Naive thymus-derived CD4-positive, alpha-beta T cell (primary cell): Measurements from ENCODE around the gene RPS23. TPM values are rescaled to one million over a fixed set of nuclear protein-coding genes. Genes with fewer than 3 reads are reported as not detected.

Experiments used
- ATAC-seq: fragments of 150-1000 bp; cut with Tn5 transposase; 2 replicates; pipeline ENCODE4 v1.10.0; 2021; ENCODE audit warnings: mild to moderate bottlenecking, moderate library complexity
- CTCF ChIA-PET: fragments of 350-600 bp; sonication (Branson Sonifier 250); formaldehyde crosslinking; loops from one replicate; lab custom pipeline; 2021; ENCODE audit warnings: antibody characterized with exemption; lab: Charles Lee
- POLR2A ChIA-PET: fragments of 350-600 bp; sonication (Branson Sonifier 250); formaldehyde crosslinking; loops from one replicate; lab custom pipeline; 2021; ENCODE audit warnings: antibody characterized with exemption, inconsistent platforms; lab: Charles Lee
- DNase-seq, 9 donors: peaks; one replicate each; pipeline versions ENCODE4 v3.0.0 to v3.0.0-alpha.2; 2020 to 2022; ENCODE audit warnings: mixed read lengths in 1 of 9
- H3K27ac ChIP-seq: one replicate; pipeline ENCODE4 v1.7.0; 2013; ENCODE audit warnings: mild to moderate bottlenecking, low read depth, low read length, moderate library complexity
- H3K27me3 ChIP-seq, 2 donors: one replicate each; pipeline ENCODE4 v1.7.0; 2013; ENCODE audit warnings: low read length in 2 of 2, mild to moderate bottlenecking in 2 of 2, moderate library complexity in 2 of 2; ENCODE audit not compliant: control insufficient read depth in 2 of 2, insufficient read depth in 2 of 2
- H3K36me3 ChIP-seq, 3 experiments: 1 replicate in 2 of 3; 2 replicates in 1 of 3; pipeline ENCODE4 v1.7.0; 2013; ENCODE audit warnings: low read length in 3 of 3, mild to moderate bottlenecking in 3 of 3, moderate library complexity in 1 of 3; ENCODE audit not compliant: insufficient read depth in 3 of 3, control insufficient read depth in 2 of 3
- H3K4me1 ChIP-seq, 2 donors: one replicate each; pipeline ENCODE4 v1.7.0; 2013; ENCODE audit warnings: low read length in 2 of 2, mild to moderate bottlenecking in 2 of 2, moderate library complexity in 1 of 2; ENCODE audit not compliant: control insufficient read depth in 2 of 2, insufficient read depth in 2 of 2
- H3K4me3 ChIP-seq: 2 replicates; pipeline ENCODE4 v1.7.0; 2013; ENCODE audit warnings: mild to moderate bottlenecking, low read length
- H3K9me3 ChIP-seq, 3 experiments: 1 replicate in 2 of 3; 2 replicates in 1 of 3; pipeline ENCODE4 v1.7.0; 2013; ENCODE audit warnings: low read length in 3 of 3; ENCODE audit not compliant: control insufficient read depth in 2 of 3
- H3K27ac Mint-ChIP-seq, 9 donors: one replicate each; pipeline ENCODE4 v1.8.0; 2020 to 2022; ENCODE audit warnings: mixed read lengths in 9 of 9, mild to moderate bottlenecking in 8 of 9, moderate library complexity in 5 of 9, inconsistent platforms in 2 of 9
- H3K27me3 Mint-ChIP-seq, 5 donors: one replicate each; pipeline ENCODE4 v1.8.0; 2021 to 2022; ENCODE audit warnings: mixed read lengths in 5 of 5, mild to moderate bottlenecking in 1 of 5
- H3K36me3 Mint-ChIP-seq, 5 donors: one replicate each; pipeline ENCODE4 v1.8.0; 2020 to 2022; ENCODE audit warnings: mixed read lengths in 5 of 5, mild to moderate bottlenecking in 3 of 5, inconsistent platforms in 1 of 5
- H3K4me1 Mint-ChIP-seq, 7 donors: one replicate each; pipeline ENCODE4 v1.8.0; 2020 to 2022; ENCODE audit warnings: mixed read lengths in 7 of 7, mild to moderate bottlenecking in 3 of 7, inconsistent platforms in 1 of 7
- H3K4me3 Mint-ChIP-seq, 10 donors: one replicate each; pipeline ENCODE4 v1.8.0; 2020 to 2022; ENCODE audit warnings: mild to moderate bottlenecking in 10 of 10, mixed read lengths in 10 of 10, moderate library complexity in 6 of 10, inconsistent platforms in 2 of 10
- H3K9me3 Mint-ChIP-seq, 11 donors: one replicate each; pipeline ENCODE4 v1.8.0; 2020 to 2022; ENCODE audit warnings: mixed read lengths in 11 of 11, mild to moderate bottlenecking in 4 of 11, inconsistent platforms in 1 of 11, moderate library complexity in 1 of 11
- intact Hi-C, 2 donors: fragments of 100-400 bp; cut with micrococcal nuclease; formaldehyde crosslinking; loops; one replicate each; pipeline ENCODE4 v1.15.1; 2023
- polyA plus RNA-seq, 2 donors: library from polyadenylated mRNA; unstranded; fragments of 300-500 nt; fragmentation: Illumina TruSeq; gene quantifications; one replicate each; pipeline ENCODE4 v1.2.3, GENCODE V29; 2021
- total RNA-seq, 6 experiments: library from RNA in 5 of 6; stranded (reverse) in 5 of 6; gene quantifications; 1 replicate in 5 of 6; 2 replicates in 1 of 6; pipeline ENCODE4 v1.2.3 and lab custom pipeline; 2021 to 2026

Gene RPS23
- 1,000 to 10,000 TPM; 2,233 to 4,335 (median 3,874) TPM for total RNA-seq
- polyA plus RNA-seq: 1,000 to 10,000 TPM; 4,331 to 4,971 TPM
- 1,274 reads per million, percentile 99 among the genes with 10 or more reads in this experiment for total RNA-seq (lab: John Stamatoyannopoulos, UW)

- peak within 1 kb of the TSS; percentile 80 for H3K27ac ChIP-seq
- ChIA-PET POLR2A (interaction anchor here (0.9 to 2.8 kb wide), 6 partner anchors 10 to 975 kb away, joined by 3 to 15 read pairs (median 3); partner anchors contain the start of genes SSBP2, TMEM167A and XRCC4), CTCF (interaction anchor here (0.6 to 0.9 kb wide), 2 partner anchors 14 to 71 kb away, joined by 3 read pairs; no protein-coding TSS in a partner anchor)
- H3K36me3 ChIP-seq: peaks cover 6 to 32% (median 14%) of the 10 kb centered on the region in 3 experiments
- peak; percentile 78 to 90 (median 85) for DNase-seq
- H3K27ac Mint-ChIP-seq: peak within 1 kb of the TSS; percentile 94 to 99 (median 96)
- intact Hi-C loops: loop anchor here (1.0 to 10.0 kb wide), 12 partner anchors 79 to 1871 kb away; partner anchors contain the start of genes SSBP2 (in 2 of the 2), TMEM167A (in 2 of the 2), XRCC4 (in 2 of the 2) and ZCCHC9 (in 2 of the 2)
- peaks cover 0 to 3% (median 0%) of the 10 kb centered on the region in 11 donors for H3K9me3 Mint-ChIP-seq
- H3K4me1 ChIP-seq: peaks cover 12 to 16% of the 10 kb centered on the region in 2 donors
- peak within 1 kb of the TSS; percentile 87 to 98 (median 94) for H3K4me3 Mint-ChIP-seq
- peak; percentile 96 for ATAC-seq
- H3K36me3 Mint-ChIP-seq: peaks cover 7 to 37% (median 31%) of the 10 kb centered on the region in 5 donors
- H3K27me3 ChIP-seq: no peaks in the 10 kb centered on the region
- no peaks in the 10 kb centered on the region for H3K27me3 Mint-ChIP-seq
- H3K9me3 ChIP-seq: no peaks in the 10 kb centered on the region
- H3K4me1 Mint-ChIP-seq: peaks cover 13 to 67% (median 39%) of the 10 kb centered on the region in 7 donors
- H3K4me3 ChIP-seq: peak within 1 kb of the TSS; percentile 72
Observed at GRCh38 chr5:82277987-82278710, at the start of gene RPS23. Gene RPS23, minus strand, starts transcription at chr5:82278354. Its CDS starts 31 bp downstream, at chr5:82278323.

DNA sequence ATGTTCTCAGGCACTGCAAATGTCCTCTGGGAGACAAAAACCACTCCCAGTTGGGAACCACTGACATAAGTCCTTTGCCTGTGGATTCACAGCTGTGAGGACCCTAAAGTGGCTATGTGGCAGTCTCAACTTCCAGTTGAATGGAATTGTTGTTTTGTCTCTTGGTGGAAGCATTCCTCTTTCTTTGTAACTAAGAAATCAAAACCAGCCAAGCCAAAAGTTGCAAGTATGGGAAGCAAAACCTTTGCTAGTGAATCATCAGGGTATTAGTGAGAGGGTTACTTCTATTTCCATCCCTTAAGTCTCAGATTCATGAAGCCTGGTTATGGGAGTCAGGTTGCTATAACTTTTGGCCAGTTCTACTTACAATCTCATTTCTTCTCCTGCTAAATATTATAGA, 49.8 kb upstream of the RPS23 start:
- Histone ChIP-seq H3K27me3 (no peaks in the 10 kb centered on the region), H3K4me1 (no peaks in the 10 kb centered on the region), H3K9me3 (no peaks in the 10 kb centered on the region), H3K36me3 (no peaks in the 10 kb centered on the region), H3K27ac (no peak overlapping the region), H3K4me3 (no peak overlapping the region)
- CTCF ChIA-PET: no interaction called here
- no peak for ATAC-seq
- intact Hi-C loops: no loop called here
- no peak for DNase-seq
- Mint-ChIP-seq H3K4me1 (no peaks in the 10 kb centered on the region), H3K36me3 (peaks cover 0 to 8% (median 0%) of the 10 kb centered on the region in 5 donors), H3K27ac (no peak overlapping the region), H3K4me3 (no peak overlapping the region), H3K9me3 (peaks cover 0 to 3% (median 0%) of the 10 kb centered on the region in 11 donors), H3K27me3 (peaks cover 0 to 32% (median 14%) of the 10 kb centered on the region in 5 donors)
- POLR2A ChIA-PET: no interaction called here

DNA sequence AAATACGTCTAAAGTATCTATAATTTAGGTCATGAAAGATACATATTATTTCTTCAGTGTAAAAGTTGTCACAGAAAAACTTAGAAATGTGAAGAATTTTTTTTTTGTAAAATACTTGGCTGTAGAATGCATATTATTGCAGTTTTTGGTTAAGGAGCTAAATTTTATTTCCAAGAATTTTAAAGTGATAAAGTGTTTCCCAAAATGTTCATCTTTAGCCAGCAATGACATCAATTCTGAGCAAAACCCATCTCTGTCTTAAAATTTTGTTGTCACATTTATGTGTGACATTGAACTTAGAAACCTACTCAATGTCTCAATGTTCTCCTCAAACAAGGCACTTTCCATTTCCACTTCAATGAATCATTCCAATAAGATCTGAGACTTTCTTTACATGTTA, 47.8 kb upstream of the RPS23 start:
- DNase-seq (no peak), ATAC-seq (no peak)
- no peak overlapping the region for H3K4me3 Mint-ChIP-seq
- intact Hi-C loops: no loop called here
- Histone ChIP-seq H3K36me3 (no peaks in the 10 kb centered on the region), H3K4me3 (no peak overlapping the region), H3K27me3 (no peaks in the 10 kb centered on the region), H3K27ac (no peak overlapping the region), H3K4me1 (no peaks in the 10 kb centered on the region), H3K9me3 (no peaks in the 10 kb centered on the region)
- POLR2A ChIA-PET: no interaction called here
- H3K27me3 Mint-ChIP-seq: peaks cover 12 to 33% (median 23%) of the 10 kb centered on the region in 5 donors
- CTCF ChIA-PET: no interaction called here
- no peak overlapping the region for H3K27ac Mint-ChIP-seq
- H3K36me3 Mint-ChIP-seq: peaks cover 0 to 8% (median 0%) of the 10 kb centered on the region in 5 donors
- no peaks in the 10 kb centered on the region for H3K4me1 Mint-ChIP-seq
- H3K9me3 Mint-ChIP-seq: peaks cover 0 to 8% (median 0%) of the 10 kb centered on the region in 11 donors

DNA sequence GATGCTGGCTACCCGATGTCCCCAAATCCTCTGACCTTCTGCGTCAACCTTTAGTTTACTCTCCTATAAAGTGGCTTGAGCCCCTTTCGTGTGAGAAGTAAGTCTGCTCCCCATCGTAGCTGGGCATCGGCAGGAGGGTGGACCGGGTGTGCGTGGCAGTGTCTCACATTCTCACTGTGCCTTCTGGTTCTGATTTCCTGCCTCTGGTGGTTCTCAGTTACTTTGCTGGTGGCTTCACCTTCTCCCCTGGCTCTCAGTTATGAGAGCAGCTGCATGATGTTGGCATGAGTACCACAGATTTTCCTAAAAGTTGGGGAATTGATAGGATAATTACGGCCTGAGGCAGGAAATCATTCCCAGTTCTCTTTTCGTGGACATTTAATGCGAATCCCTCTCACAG, 47.0 kb upstream of the RPS23 start:
- intact Hi-C loops: no loop called here
- Mint-ChIP-seq H3K36me3 (peaks cover 0 to 8% (median 0%) of the 10 kb centered on the region in 5 donors), H3K4me1 (no peaks in the 10 kb centered on the region), H3K27ac (no peak overlapping the region), H3K27me3 (peaks cover 13 to 33% (median 21%) of the 10 kb centered on the region in 5 donors), H3K4me3 (no peak overlapping the region), H3K9me3 (peaks cover 0 to 8% (median 0%) of the 10 kb centered on the region in 11 donors)
- no peak overlapping the region for H3K4me3 ChIP-seq
- CTCF ChIA-PET: no interaction called here
- DNase-seq: no peak
- POLR2A ChIA-PET: no interaction called here
- no peaks in the 10 kb centered on the region for H3K36me3 ChIP-seq
- no peaks in the 10 kb centered on the region for H3K9me3 ChIP-seq
- no peaks in the 10 kb centered on the region for H3K4me1 ChIP-seq
- no peak for ATAC-seq
- no peak overlapping the region for H3K27ac ChIP-seq
- no peaks in the 10 kb centered on the region for H3K27me3 ChIP-seq

GRCh38 chr5:82320966-82321365, 42.8 kb upstream of the RPS23 start:
- no peak overlapping the region for H3K27ac Mint-ChIP-seq
- peaks cover 0 to 2% (median 0%) of the 10 kb centered on the region in 7 donors for H3K4me1 Mint-ChIP-seq
- intact Hi-C loops: no loop called here
- ATAC-seq: no peak
- no peaks in the 10 kb centered on the region for H3K36me3 Mint-ChIP-seq
- Histone ChIP-seq H3K4me3 (no peak overlapping the region), H3K4me1 (no peaks in the 10 kb centered on the region), H3K27me3 (no peaks in the 10 kb centered on the region), H3K27ac (no peak overlapping the region), H3K36me3 (no peaks in the 10 kb centered on the region), H3K9me3 (no peaks in the 10 kb centered on the region)
- POLR2A ChIA-PET: no interaction called here
- no peak overlapping the region for H3K4me3 Mint-ChIP-seq
- DNase-seq: no peak
- H3K27me3 Mint-ChIP-seq: peaks cover 21 to 25% (median 22%) of the 10 kb centered on the region in 5 donors
- peaks cover 0 to 5% (median 0%) of the 10 kb centered on the region in 11 donors for H3K9me3 Mint-ChIP-seq
- CTCF ChIA-PET: no interaction called here

DNA sequence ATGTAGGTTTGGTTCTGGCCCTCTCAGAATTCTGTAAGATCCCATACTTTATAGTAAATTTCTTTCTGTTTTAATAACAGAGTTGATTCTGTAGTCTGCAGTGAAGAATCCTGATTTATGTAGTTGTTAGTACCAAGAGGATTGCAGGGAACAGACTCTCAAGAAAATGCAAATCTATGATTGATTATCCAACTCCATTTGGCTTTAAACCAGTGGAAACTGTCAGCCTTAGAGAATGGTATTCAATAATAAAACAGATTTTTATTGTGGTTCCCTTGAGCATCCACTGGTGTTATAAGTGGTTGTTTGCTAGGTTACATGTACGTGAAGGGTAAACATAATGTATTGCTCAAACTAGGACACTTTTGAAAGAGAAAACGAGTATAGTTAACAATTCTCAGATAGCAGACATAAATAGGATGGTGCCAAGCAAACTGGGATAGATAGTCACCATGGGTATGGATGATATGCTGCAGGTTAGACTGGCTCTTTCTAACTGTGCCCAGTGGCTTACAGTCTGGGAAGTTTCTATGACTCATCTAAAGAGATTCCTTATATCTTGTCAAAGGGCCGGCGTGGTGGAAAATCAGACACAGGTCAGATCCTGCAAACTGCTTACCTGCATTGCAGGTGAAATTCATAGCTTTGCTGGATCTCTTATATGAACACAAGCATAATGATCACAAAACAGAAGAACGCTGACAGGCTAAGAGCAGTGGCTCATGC, 41.7 kb upstream of the RPS23 start:
- H3K27ac ChIP-seq: no peak overlapping the region
- no peak overlapping the region for H3K27ac Mint-ChIP-seq
- H3K36me3 Mint-ChIP-seq: no peaks in the 10 kb centered on the region
- ATAC-seq (no peak), DNase-seq (no peak)
- H3K4me3 ChIP-seq: no peak overlapping the region
- no peaks in the 10 kb centered on the region for H3K27me3 ChIP-seq
- CTCF ChIA-PET: no interaction called here
- POLR2A ChIA-PET: interaction anchor here (1.0 kb wide), 1 partner anchor 9 kb away, joined by 3 read pairs; no protein-coding TSS in a partner anchor
- no peaks in the 10 kb centered on the region for H3K36me3 ChIP-seq
- H3K9me3 ChIP-seq: no peaks in the 10 kb centered on the region
- intact Hi-C loops: no loop called here
- peaks cover 0 to 4% (median 0%) of the 10 kb centered on the region in 7 donors for H3K4me1 Mint-ChIP-seq
- H3K27me3 Mint-ChIP-seq: peaks cover 14 to 23% (median 21%) of the 10 kb centered on the region in 5 donors
- peaks cover 0 to 5% (median 0%) of the 10 kb centered on the region in 11 donors for H3K9me3 Mint-ChIP-seq
- no peaks in the 10 kb centered on the region for H3K4me1 ChIP-seq
- no peak overlapping the region for H3K4me3 Mint-ChIP-seq
